CD4-positive, alpha-beta T cell treated with Interleukin-15 for 4 hours (primary cell): Measurements from ENCODE around the gene TJP1.
"Not testable (repeated sequence)": the region's sequence is repeated elsewhere in the genome, so short reads cannot be mapped to it uniquely, and the experiment has no call there.

Source experiments
- DNase-seq: peaks from one replicate; pipeline ENCODE4 v3.0.0-alpha.2; 2020; ENCODE audit warnings: low spot score

The TJP1 gene

GRCh38 chr15:29657476-29657817 lies 164.8 kb downstream of the TJP1 start:
- DNase-seq: not testable (repeated sequence)

- DNase-seq: no peak
Measured at GRCh38 chr15:29656636-29657475, 165.4 kb downstream of the TJP1 start.

GRCh38 chr15:29652595-29652994 lies 169.7 kb downstream of the TJP1 start:
- DNase-seq: no peak

- no peak for DNase-seq
Measured at GRCh38 chr15:29651476-29652233, 170.6 kb downstream of the TJP1 start.
